ENCODE results near the gene F13A1.
"Not testable (repeated sequence)": the region's sequence is repeated elsewhere in the genome, so short reads cannot be mapped to it uniquely, and the experiment has no call there.

F13A1 gene

GRCh38 chr6:6317825-6318733 lies 2.4 kb downstream of the F13A1 start:
- in situ Hi-C loops (cut with MboI; ENCODE audit: low sequenced_read_pairs): no loop called here

GRCh38 chr6:6317386-6317785 lies 3.1 kb downstream of the F13A1 start:
- in situ Hi-C loops (cut with MboI; ENCODE audit: low sequenced_read_pairs): no loop called here

- in situ Hi-C loops (cut with MboI; ENCODE audit: low sequenced_read_pairs): no loop called here
Observed at GRCh38 chr6:6315660-6316059, 4.8 kb downstream of the F13A1 start.

GRCh38 chr6:6314596-6314995 lies 5.9 kb downstream of the F13A1 start:
- in situ Hi-C loops (cut with MboI; ENCODE audit: low sequenced_read_pairs): no loop called here

GRCh38 chr6:6312901-6313441 lies 7.5 kb downstream of the F13A1 start:
- in situ Hi-C loops (cut with MboI; ENCODE audit: low sequenced_read_pairs): no loop called here

GRCh38 chr6:6305575-6305974 lies 14.9 kb downstream of the F13A1 start:
- in situ Hi-C loops (cut with MboI; ENCODE audit: low sequenced_read_pairs): no loop called here

GRCh38 chr6:6300383-6300782 lies 20.1 kb downstream of the F13A1 start:
- in situ Hi-C loops (cut with MboI; ENCODE audit: low sequenced_read_pairs): not testable (repeated sequence)

GRCh38 chr6:6293317-6293716 lies 27.1 kb downstream of the F13A1 start:
- in situ Hi-C loops (cut with MboI; ENCODE audit: low sequenced_read_pairs): no loop called here

- in situ Hi-C loops (cut with MboI; ENCODE audit: low sequenced_read_pairs): no loop called here
Observed at GRCh38 chr6:6287415-6287814, 33.0 kb downstream of the F13A1 start.

- in situ Hi-C loops (cut with MboI; ENCODE audit: low sequenced_read_pairs): no loop called here
Observed at GRCh38 chr6:6285679-6286078, 34.8 kb downstream of the F13A1 start.

GRCh38 chr6:6284221-6284966 lies 36.1 kb downstream of the F13A1 start:
- in situ Hi-C loops (cut with MboI; ENCODE audit: low sequenced_read_pairs): no loop called here

- in situ Hi-C loops (cut with MboI; ENCODE audit: low sequenced_read_pairs): no loop called here
Observed at GRCh38 chr6:6283746-6284145, 36.7 kb downstream of the F13A1 start.

- in situ Hi-C loops (cut with MboI; ENCODE audit: low sequenced_read_pairs): no loop called here
Observed at GRCh38 chr6:6282716-6283115, 37.7 kb downstream of the F13A1 start.

- in situ Hi-C loops (cut with MboI; ENCODE audit: low sequenced_read_pairs): no loop called here
Observed at GRCh38 chr6:6277413-6277812, 43.0 kb downstream of the F13A1 start.

- in situ Hi-C loops (cut with MboI; ENCODE audit: low sequenced_read_pairs): no loop called here
Observed at GRCh38 chr6:6270948-6271535, 49.4 kb downstream of the F13A1 start.

GRCh38 chr6:6260196-6260722 lies 60.2 kb downstream of the F13A1 start:
- in situ Hi-C loops (cut with MboI; ENCODE audit: low sequenced_read_pairs): no loop called here

GRCh38 chr6:6256886-6257285 lies 63.6 kb downstream of the F13A1 start:
- in situ Hi-C loops (cut with MboI; ENCODE audit: low sequenced_read_pairs): no loop called here

- in situ Hi-C loops (cut with MboI; ENCODE audit: low sequenced_read_pairs): no loop called here
Observed at GRCh38 chr6:6256259-6256658, 64.2 kb downstream of the F13A1 start.

- in situ Hi-C loops (cut with MboI; ENCODE audit: low sequenced_read_pairs): no loop called here
Observed at GRCh38 chr6:6251555-6252280, 68.7 kb downstream of the F13A1 start.

GRCh38 chr6:6248651-6249050 lies 71.8 kb downstream of the F13A1 start:
- in situ Hi-C loops (cut with MboI; ENCODE audit: low sequenced_read_pairs): no loop called here

- in situ Hi-C loops (cut with MboI; ENCODE audit: low sequenced_read_pairs): no loop called here
Observed at GRCh38 chr6:6246544-6246943, 73.9 kb downstream of the F13A1 start.
